Endothelial cell of umbilical vein (primary cell): Measurements from ENCODE around the gene PARN.

Experiments used
- CTCF ChIP-seq, 2 donors: IDR thresholded peaks; 1 replicate in 1 of 2; 2 replicates in 1 of 2; pipeline ENCODE4 v1.5.1; 2011; ENCODE audit warnings: low read length in 2 of 2, mild to moderate bottlenecking in 2 of 2, moderate library complexity in 2 of 2, control low read depth in 1 of 2, inconsistent platforms in 1 of 2, low read depth in 1 of 2; ENCODE audit not compliant: insufficient read depth in 1 of 2; ENCODE audit errors: extremely low read depth in 1 of 2
- POLR2A ChIP-seq: IDR thresholded peaks from 2 replicates; pipeline ENCODE4 v1.6.1; 2012; ENCODE audit warnings: low read depth, mild to moderate bottlenecking, control low read depth, low read length

DNA sequence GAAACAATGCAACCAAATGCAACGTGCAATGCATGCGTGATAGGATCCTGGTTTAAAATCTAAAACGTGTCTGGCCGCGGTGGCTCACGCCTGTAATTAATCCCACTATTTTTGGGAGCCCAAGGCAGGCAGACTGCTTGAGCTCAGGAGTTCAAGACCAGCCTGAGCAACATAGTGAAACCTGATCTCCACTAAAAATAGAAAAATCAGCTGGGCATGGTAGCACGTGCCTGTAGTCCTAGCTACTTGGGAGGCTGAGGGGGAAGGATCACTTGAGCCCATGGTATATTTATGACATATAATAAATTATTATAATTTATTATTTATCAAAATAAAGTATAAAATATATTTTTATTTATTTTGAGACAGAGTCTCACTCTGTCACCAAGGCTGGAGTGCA is 241.8 kb downstream of the PARN start:
- TF ChIP-seq CTCF (IDR thresholded peaks at IDR 0.05; ENCODE audit: extremely low read depth in 1 of 2, insufficient read depth in 1 of 2, low read depth in 1 of 2, low read length in 2 of 2) (no peak), POLR2A (no peak)
